A549 (cell line): Measurements from ENCODE around the gene TBATA.

Source experiments
- CBX8 ChIP-seq: fragments of 200-600 bp; sonication (generic); IDR thresholded peaks from 2 replicates; pipeline ENCODE4 v1.6.1; 2016
- EHMT2 ChIP-seq: fragments of 200-600 bp; sonication (generic); IDR thresholded peaks from 2 replicates; pipeline ENCODE4 v1.6.1; 2016; ENCODE audit warnings: antibody characterized with exemption, low read depth, mild to moderate bottlenecking, moderate library complexity
- EP300 ChIP-seq, 2 experiments: fragments of >200 bp; sonication (Bioruptor Twin); formaldehyde crosslinking; IDR thresholded peaks; 2 replicates in 1 of 2; 3 replicates in 1 of 2; pipeline ENCODE4 v1.6.1; 2016 to 2017
- HOXB13 ChIP-seq: fragments of 250-450 bp; sonication (Bioruptor Pico); IDR thresholded peaks from 2 replicates; pipeline ENCODE4 v1.5.0; 2020; ENCODE audit warnings: low read depth, mild to moderate bottlenecking, moderate library complexity
- MAFK ChIP-seq: fragments of 450-650 bp; IDR thresholded peaks from 2 replicates; pipeline ENCODE4 v1.6.1; 2014; ENCODE audit not compliant: partially characterized antibody
- POLR2A ChIP-seq: IDR thresholded peaks from 2 replicates; pipeline ENCODE4 v1.6.1; 2012; ENCODE audit warnings: mild to moderate bottlenecking, low read length
- RFX5 ChIP-seq: fragments of 450-650 bp; IDR thresholded peaks from 2 replicates; pipeline ENCODE4 v1.7.1; 2014; ENCODE audit warnings: antibody characterized with exemption, mild to moderate bottlenecking, moderate library complexity
- RNF2 ChIP-seq: fragments of 200-600 bp; sonication (generic); IDR thresholded peaks from 2 replicates; pipeline ENCODE4 v1.6.1; 2016; ENCODE audit warnings: low read depth, mild to moderate bottlenecking, antibody characterized with exemption, moderate library complexity, borderline replicate concordance
- TP53 ChIP-seq: fragments of 250-450 bp; sonication (Bioruptor Pico); IDR thresholded peaks from 2 replicates; pipeline ENCODE4 v1.5.0; 2021; ENCODE audit warnings: mild to moderate bottlenecking, moderate library complexity
- TF ChIP-seq, protein P1 (sequence below): fragments of 250-450 bp; sonication (Bioruptor Pico); IDR thresholded peaks from 2 replicates; pipeline ENCODE4 v1.5.0; 2020; ENCODE audit warnings: low read depth, mild to moderate bottlenecking, moderate library complexity
- TF ChIP-seq, protein P2 (sequence below): fragments of >200 bp; sonication (Bioruptor Twin); formaldehyde crosslinking; IDR thresholded peaks from 3 replicates; pipeline ENCODE4 v1.5.1; 2016

GRCh38 chr10:70772627-70773026 lies 12.6 kb downstream of the TBATA start:
- no peak for TF ChIP-seq EP300 (IDR thresholded peaks at IDR 0.05)
- TF ChIP-seq POLR2A: no peak
- TF ChIP-seq, protein P1, sequence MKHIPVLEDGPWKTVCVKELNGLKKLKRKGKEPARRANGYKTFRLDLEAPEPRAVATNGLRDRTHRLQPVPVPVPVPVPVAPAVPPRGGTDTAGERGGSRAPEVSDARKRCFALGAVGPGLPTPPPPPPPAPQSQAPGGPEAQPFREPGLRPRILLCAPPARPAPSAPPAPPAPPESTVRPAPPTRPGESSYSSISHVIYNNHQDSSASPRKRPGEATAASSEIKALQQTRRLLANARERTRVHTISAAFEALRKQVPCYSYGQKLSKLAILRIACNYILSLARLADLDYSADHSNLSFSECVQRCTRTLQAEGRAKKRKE (CRISPR knock-in tag): no peak
- no peak for TF ChIP-seq HOXB13 (CRISPR knock-in tag)
- TF ChIP-seq, protein P2, sequence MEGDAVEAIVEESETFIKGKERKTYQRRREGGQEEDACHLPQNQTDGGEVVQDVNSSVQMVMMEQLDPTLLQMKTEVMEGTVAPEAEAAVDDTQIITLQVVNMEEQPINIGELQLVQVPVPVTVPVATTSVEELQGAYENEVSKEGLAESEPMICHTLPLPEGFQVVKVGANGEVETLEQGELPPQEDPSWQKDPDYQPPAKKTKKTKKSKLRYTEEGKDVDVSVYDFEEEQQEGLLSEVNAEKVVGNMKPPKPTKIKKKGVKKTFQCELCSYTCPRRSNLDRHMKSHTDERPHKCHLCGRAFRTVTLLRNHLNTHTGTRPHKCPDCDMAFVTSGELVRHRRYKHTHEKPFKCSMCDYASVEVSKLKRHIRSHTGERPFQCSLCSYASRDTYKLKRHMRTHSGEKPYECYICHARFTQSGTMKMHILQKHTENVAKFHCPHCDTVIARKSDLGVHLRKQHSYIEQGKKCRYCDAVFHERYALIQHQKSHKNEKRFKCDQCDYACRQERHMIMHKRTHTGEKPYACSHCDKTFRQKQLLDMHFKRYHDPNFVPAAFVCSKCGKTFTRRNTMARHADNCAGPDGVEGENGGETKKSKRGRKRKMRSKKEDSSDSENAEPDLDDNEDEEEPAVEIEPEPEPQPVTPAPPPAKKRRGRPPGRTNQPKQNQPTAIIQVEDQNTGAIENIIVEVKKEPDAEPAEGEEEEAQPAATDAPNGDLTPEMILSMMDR: no peak
- no peak for TF ChIP-seq TP53 (CRISPR knock-in tag)
- TF ChIP-seq RFX5: no peak
- TF ChIP-seq EHMT2: no peak
- TF ChIP-seq MAFK: no peak
- TF ChIP-seq RNF2: no peak
- TF ChIP-seq CBX8: no peak
